OCI-LY7 (cell line): ENCODE measurements around the gene NSMF. TPM values are rescaled to one million over a fixed set of nuclear protein-coding genes. Genes with fewer than 3 reads are reported as not detected.

ENCODE experiments used
- BruUV-seq: library from RNA; stranded (reverse); fragments of 400-500 nt; replicated peaks from 2 replicates; lab custom pipeline; 2021; lab: Mats Ljungman, UMichigan
- CTCF ChIA-PET: fragments of 300-600 bp; sonication (Branson Sonifier 250); formaldehyde crosslinking; loops from one replicate; lab custom pipeline; 2022; ENCODE audit warnings: antibody characterized with exemption; ENCODE audit not compliant: unreplicated experiment; lab: Charles Lee
- POLR2A ChIA-PET: fragments of 300-600 bp; sonication (Branson Sonifier 250); formaldehyde crosslinking; loops from one replicate; lab custom pipeline; 2022; ENCODE audit warnings: antibody characterized with exemption; lab: Charles Lee
- DNase-seq: peaks from one replicate; pipeline ENCODE4 v3.0.0-alpha.2; 2015; ENCODE audit warnings: low spot score
- H2AFZ ChIP-seq: fragments of 200-600 bp; sonication (generic), shearing (Covaris generic); 2 replicates; pipeline ENCODE4 v1.6.1; 2014; ENCODE audit warnings: mild to moderate bottlenecking, antibody characterized with exemption, low read length, moderate library complexity
- H3K27ac ChIP-seq: fragments of 200-600 bp; sonication (generic); 2 replicates; pipeline ENCODE4 v1.5.1; 2014; ENCODE audit warnings: mixed run types, low read depth, mild to moderate bottlenecking, moderate library complexity, low read length, inconsistent platforms; ENCODE audit not compliant: poor library complexity, severe bottlenecking
- H3K36me3 ChIP-seq: fragments of 200-600 bp; sonication (generic); 2 replicates; pipeline ENCODE4 v1.6.1; 2014; ENCODE audit warnings: mild to moderate bottlenecking, antibody characterized with exemption, low read length, moderate library complexity, mixed read lengths; ENCODE audit not compliant: insufficient read depth
- H3K4me1 ChIP-seq: fragments of 200-600 bp; sonication (generic); 2 replicates; pipeline ENCODE4 v1.5.1; 2014; ENCODE audit warnings: mild to moderate bottlenecking, low read length; ENCODE audit not compliant: insufficient read depth, poor library complexity, severe bottlenecking
- H3K4me2 ChIP-seq: fragments of 200-600 bp; sonication (generic); 2 replicates; pipeline ENCODE4 v1.6.1; 2014; ENCODE audit warnings: mild to moderate bottlenecking, low read length
- H3K4me3 ChIP-seq: fragments of 200-600 bp; sonication (generic); 2 replicates; pipeline ENCODE4 v1.5.1; 2014; ENCODE audit warnings: mild to moderate bottlenecking, low read depth, low read length; ENCODE audit not compliant: poor library complexity, severe bottlenecking
- H3K79me2 ChIP-seq: fragments of 200-600 bp; sonication (generic); 2 replicates; pipeline ENCODE4 v1.6.1; 2016; ENCODE audit warnings: low read depth, mild to moderate bottlenecking, low read length, moderate library complexity, mixed read lengths; ENCODE audit not compliant: insufficient read depth
- H3K9me2 ChIP-seq: fragments of 200-600 bp; sonication (generic); 2 replicates; pipeline ENCODE4 v1.6.1; 2016; ENCODE audit warnings: mild to moderate bottlenecking, low read length, mixed read lengths; ENCODE audit not compliant: insufficient read depth
- H3K9me3 ChIP-seq: fragments of 200-600 bp; sonication (generic); 2 replicates; pipeline ENCODE4 v1.6.1; 2014; ENCODE audit warnings: mild to moderate bottlenecking, mixed run types, low read length, mixed read lengths
- H4K20me1 ChIP-seq: fragments of 200-600 bp; sonication (generic); 2 replicates; pipeline ENCODE4 v1.6.1; 2014; ENCODE audit warnings: mild to moderate bottlenecking, antibody characterized with exemption, low read length, moderate library complexity, mixed read lengths; ENCODE audit not compliant: insufficient read depth
- CTCF ChIP-seq: fragments of 200-600 bp; sonication (generic); conservative IDR thresholded peaks from 2 replicates; pipeline ENCODE4 v1.5.1; 2014; ENCODE audit warnings: mild to moderate bottlenecking, antibody characterized with exemption, low read length, moderate library complexity, mixed read lengths
- EZH2phosphoT487 ChIP-seq: fragments of 200-600 bp; sonication (generic); IDR thresholded peaks from 2 replicates; pipeline ENCODE4 v1.6.1; 2018; ENCODE audit warnings: low read depth, borderline replicate concordance, mild to moderate bottlenecking, mixed run types, antibody characterized with exemption, low read length, moderate library complexity, mixed read lengths
- intact Hi-C: fragments of 100-400 bp; cut with micrococcal nuclease; formaldehyde crosslinking; loops from one replicate; pipeline ENCODE4 v1.10.0; 2022; ENCODE audit not compliant: unreplicated experiment
- microRNA-seq: library from miRNA; unstranded; fragments of <30 nt; microRNA quantifications from one replicate; pipeline ENCODE4 v1.2.0, GENCODE V29; 2022; ENCODE audit warnings: borderline replicate concordance
- total RNA-seq, 2 experiments: library from RNA; depleted of rRNA in 1 of 2; stranded (reverse); fragments of >200 nt in 1 of 2; shearing (Covaris generic) in 1 of 2; gene quantifications; 2 replicates each; pipeline ENCODE4 v1.2.3, GENCODE V29; 2014 to 2022

Gene NSMF
- total RNA-seq, 2 experiments from 2014 or later = 20.3 to 29.8 TPM

DNA sequence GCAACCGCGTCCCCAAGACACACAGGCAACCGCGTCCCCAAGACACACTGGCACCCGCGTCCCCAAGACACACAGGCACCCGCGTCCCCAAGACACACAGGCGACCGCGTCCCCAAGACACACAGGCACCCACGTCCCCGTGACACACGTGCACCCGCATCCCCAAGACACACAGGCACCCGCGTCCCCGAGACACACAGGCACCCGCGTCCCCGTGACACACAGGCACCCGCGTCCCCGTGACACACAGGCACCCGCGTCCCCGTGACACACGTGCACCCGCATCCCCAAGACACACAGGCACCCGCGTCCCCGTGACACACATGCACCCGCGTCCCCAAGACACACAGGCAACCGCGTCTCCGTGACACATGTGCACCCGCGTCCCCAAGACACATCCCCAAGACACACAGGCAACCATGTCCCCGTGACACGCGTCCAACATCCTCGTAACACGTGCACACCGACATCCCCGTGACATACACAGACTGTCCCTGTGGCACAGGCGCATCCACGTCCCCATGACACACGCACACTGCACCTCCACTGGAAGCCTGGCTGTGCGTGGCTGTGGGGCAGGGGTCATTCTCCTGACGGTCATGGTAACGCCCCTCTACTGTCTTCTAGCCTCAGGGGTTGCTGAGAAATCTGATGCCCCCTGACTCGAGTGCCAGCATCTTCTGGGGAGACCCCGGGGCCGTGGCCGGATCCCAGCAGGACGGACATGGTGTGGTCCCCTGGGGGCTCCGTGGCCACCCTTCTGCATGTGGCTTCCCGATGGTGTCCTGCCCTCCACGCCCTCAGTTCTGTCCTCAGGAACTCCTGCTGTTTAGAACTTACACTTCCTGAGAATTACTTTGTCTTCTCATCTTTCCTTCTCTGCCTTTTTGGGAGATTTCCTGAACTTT, 60.3 kb downstream of the NSMF start:
- CTCF ChIA-PET = no interaction called here

DNA sequence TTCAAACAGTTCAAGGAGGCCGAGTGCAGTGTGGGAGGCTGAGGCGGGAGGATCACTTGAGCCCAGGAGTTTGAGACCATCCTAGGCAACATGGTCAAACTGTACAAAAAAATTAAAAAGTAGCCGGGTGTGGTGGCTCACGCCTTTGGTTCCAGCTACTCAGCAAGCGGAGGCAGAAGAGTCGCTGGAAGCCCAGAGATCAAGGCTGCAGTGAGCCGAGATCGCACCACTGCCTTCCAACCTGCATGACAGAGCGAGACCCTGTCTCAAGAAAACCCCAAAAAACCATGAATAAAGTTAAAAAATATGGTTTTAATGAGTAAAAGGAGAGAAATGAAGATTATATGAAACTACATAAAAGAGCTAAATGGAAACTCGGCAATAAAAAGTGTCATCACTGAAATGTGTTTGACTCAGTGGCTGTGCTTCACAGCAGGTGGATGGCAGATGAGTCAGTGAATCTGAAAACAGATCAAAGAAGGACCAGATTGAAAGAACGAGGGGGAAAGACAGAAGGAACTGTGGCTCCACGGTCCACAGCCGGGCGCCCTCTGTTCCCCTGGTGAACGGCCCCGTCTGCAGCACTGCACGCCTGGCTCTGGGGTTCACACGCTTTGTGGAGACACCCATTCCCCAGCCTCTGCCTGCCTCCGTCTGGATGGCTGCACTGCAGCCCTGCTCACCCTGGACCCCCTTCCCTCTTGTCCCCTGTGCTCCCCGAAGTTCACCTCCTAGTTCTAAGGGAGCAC, 61.3 kb downstream of the NSMF start:
- no peaks in the 10 kb centered on the region for H3K36me3 ChIP-seq
- no peaks in the 10 kb centered on the region for H3K79me2 ChIP-seq
- no peak overlapping the region for H3K27ac ChIP-seq
- no peaks in the 10 kb centered on the region for H3K9me2 ChIP-seq
- no TSS peak for BruUV-seq
- no peaks in the 10 kb centered on the region for H4K20me1 ChIP-seq
- no peak overlapping the region for H3K4me2 ChIP-seq
- no peak overlapping the region for H3K4me3 ChIP-seq
- TF ChIP-seq EZH2phosphoT487 (no peak), CTCF (no peak)
- H2AFZ ChIP-seq = no peak overlapping the region
- H3K9me3 ChIP-seq = no peaks in the 10 kb centered on the region
- DNase-seq = no peak
- intact Hi-C loops = no loop called here
- H3K4me1 ChIP-seq = no peaks in the 10 kb centered on the region
- POLR2A ChIA-PET = no interaction called here
- CTCF ChIA-PET = no interaction called here

More for the DNA sequence above, 60.3 kb downstream of the NSMF start:
- no peak for DNase-seq
- TF ChIP-seq EZH2phosphoT487 (no peak), CTCF (no peak)
- intact Hi-C loops = no loop called here
- Histone ChIP-seq H3K27ac (no peak overlapping the region), H3K9me2 (no peaks in the 10 kb centered on the region), H3K4me3 (no peak overlapping the region), H3K4me2 (no peak overlapping the region), H2AFZ (no peak overlapping the region), H3K4me1 (no peaks in the 10 kb centered on the region), H4K20me1 (no peaks in the 10 kb centered on the region), H3K79me2 (no peaks in the 10 kb centered on the region), H3K9me3 (no peaks in the 10 kb centered on the region), H3K36me3 (no peaks in the 10 kb centered on the region)
- POLR2A ChIA-PET = no interaction called here
- no TSS peak for BruUV-seq

Small RNAs within 50 kb of the gene (microRNA-seq; reads per million reads assigned to microRNA genes)
- gene MIR7114 = not detected

Other genes with a start within 250 kb of the NSMF start
- gene RNF208, start 237.1 kb downstream of the NSMF start, total RNA-seq (2014; rRNA removed; shearing (Covaris generic)) = 0.47 and 0.82 TPM in 2 replicates
- gene RNF208, start 237.1 kb downstream of the NSMF start, total RNA-seq (2022) = 4.4 and 5.5 TPM in 2 replicates
- 1.1 and 1.7 TPM in 2 replicates for gene CYSRT1, start 234.2 kb downstream of the NSMF start, total RNA-seq (2014; rRNA removed; shearing (Covaris generic))
- 2.9 and 3.7 TPM in 2 replicates for gene CYSRT1, start 234.2 kb downstream of the NSMF start, total RNA-seq (2022)
- gene RNF224, start 231.8 kb downstream of the NSMF start, total RNA-seq (2014; rRNA removed; shearing (Covaris generic)) = 0.13 TPM in 1 of 2 replicates, not detected in the other
- 0.30 TPM in 1 of 2 replicates, not detected in the other for gene RNF224, start 231.8 kb downstream of the NSMF start, total RNA-seq (2022)
- 0.15 TPM in 1 of 2 replicates, not detected in the other for gene SLC34A3, start 228.4 kb downstream of the NSMF start, total RNA-seq (2014; rRNA removed; shearing (Covaris generic))
- not detected in 2 replicates for gene SLC34A3, start 228.4 kb downstream of the NSMF start, total RNA-seq (2022)
- 376 and 417 TPM in 2 replicates for gene TUBB4B, start 218.0 kb downstream of the NSMF start, total RNA-seq (2014; rRNA removed; shearing (Covaris generic))
- gene TUBB4B, start 218.0 kb downstream of the NSMF start, total RNA-seq (2022) = 402 and 443 TPM in 2 replicates
- 0.73 TPM in 1 of 2 replicates, not detected in the other for gene STPG3, start 208.0 kb downstream of the NSMF start, total RNA-seq (2014; rRNA removed; shearing (Covaris generic))
- 1.7 and 2.7 TPM in 2 replicates for gene STPG3, start 208.0 kb downstream of the NSMF start, total RNA-seq (2022)
- gene NELFB, start 204.0 kb downstream of the NSMF start, total RNA-seq (2014; rRNA removed; shearing (Covaris generic)) = 59.5 and 62.6 TPM in 2 replicates
- gene NELFB, start 204.0 kb downstream of the NSMF start, total RNA-seq (2022) = 74.8 and 76.1 TPM in 2 replicates
- gene TOR4A, start 181.6 kb downstream of the NSMF start, total RNA-seq (2014; rRNA removed; shearing (Covaris generic)) = 11.6 and 11.7 TPM in 2 replicates
- 19.7 and 22.3 TPM in 2 replicates for gene TOR4A, start 181.6 kb downstream of the NSMF start, total RNA-seq (2022)
- 6.9 TPM in 2 replicates for gene NRARP, start 157.1 kb downstream of the NSMF start, total RNA-seq (2014; rRNA removed; shearing (Covaris generic))
- 6.4 and 8.9 TPM in 2 replicates for gene NRARP, start 157.1 kb downstream of the NSMF start, total RNA-seq (2022)
- gene EXD3, start 36.2 kb downstream of the NSMF start, total RNA-seq (2014; rRNA removed; shearing (Covaris generic)) = 14.2 and 27.0 TPM in 2 replicates
- 20.8 and 27.0 TPM in 2 replicates for gene EXD3, start 36.2 kb downstream of the NSMF start, total RNA-seq (2022)
- gene NOXA1, start 35.9 kb downstream of the NSMF start, total RNA-seq (2014; rRNA removed; shearing (Covaris generic)) = not detected in 2 replicates
- gene NOXA1, start 35.9 kb downstream of the NSMF start, total RNA-seq (2022) = not detected in 2 replicates
- not detected in 2 replicates for gene ENTPD8, start 18.0 kb downstream of the NSMF start, total RNA-seq (2014; rRNA removed; shearing (Covaris generic))
- gene ENTPD8, start 18.0 kb downstream of the NSMF start, total RNA-seq (2022) = not detected in 2 replicates
- gene PNPLA7, start 91.1 kb upstream of the NSMF start, total RNA-seq (2014; rRNA removed; shearing (Covaris generic)) = 0.80 and 1.5 TPM in 2 replicates
- 8.5 and 10.2 TPM in 2 replicates for gene PNPLA7, start 91.1 kb upstream of the NSMF start, total RNA-seq (2022)
- gene MRPL41, start 92.5 kb upstream of the NSMF start, total RNA-seq (2014; rRNA removed; shearing (Covaris generic)) = 26.4 and 38.3 TPM in 2 replicates
- 29.3 and 34.8 TPM in 2 replicates for gene MRPL41, start 92.5 kb upstream of the NSMF start, total RNA-seq (2022)
- gene DPH7, start 119.6 kb upstream of the NSMF start, total RNA-seq (2014; rRNA removed; shearing (Covaris generic)) = 71.7 and 72.9 TPM in 2 replicates
- 88.2 and 95.6 TPM in 2 replicates for gene DPH7, start 119.6 kb upstream of the NSMF start, total RNA-seq (2022)
- gene ZMYND19, start 131.2 kb upstream of the NSMF start, total RNA-seq (2014; rRNA removed; shearing (Covaris generic)) = 48.4 and 48.5 TPM in 2 replicates
- gene ZMYND19, start 131.2 kb upstream of the NSMF start, total RNA-seq (2022) = 62.2 and 65.8 TPM in 2 replicates
- gene ARRDC1, start 146.4 kb upstream of the NSMF start, total RNA-seq (2014; rRNA removed; shearing (Covaris generic)) = 47.0 and 70.3 TPM in 2 replicates
- gene ARRDC1, start 146.4 kb upstream of the NSMF start, total RNA-seq (2022) = 59.6 and 64.6 TPM in 2 replicates
- 143 and 145 TPM in 2 replicates for gene EHMT1, start 159.7 kb upstream of the NSMF start, total RNA-seq (2014; rRNA removed; shearing (Covaris generic))
- 291 and 295 TPM in 2 replicates for gene EHMT1, start 159.7 kb upstream of the NSMF start, total RNA-seq (2022)